IMR-90 (cell line): ENCODE data around the gene AP3S1. TPM values are rescaled to one million over a fixed set of nuclear protein-coding genes. Genes with fewer than 3 reads are reported as not detected.

Experiments used
- ATAC-seq: fragments of 200-7000 bp; cut with Tn5 transposase; 2 replicates; pipeline ENCODE4 v1.9.1; 2020; ENCODE audit warnings: low read depth, mild to moderate bottlenecking, moderate library complexity
- BruUV-seq: library from RNA; stranded (reverse); fragments of 400-500 nt; replicated peaks from 2 replicates; lab custom pipeline; 2021; lab: Mats Ljungman, UMichigan
- CTCF ChIA-PET: fragments of 300-600 bp; formaldehyde crosslinking; extraction: SDS; loops from one replicate; lab custom pipeline; 2021; ENCODE audit warnings: antibody characterized with exemption; lab: Yijun Ruan, JAX
- POLR2A ChIA-PET: fragments of 300-600 bp; sonication (Branson Sonifier 250); formaldehyde crosslinking; loops from one replicate; lab custom pipeline; 2022; ENCODE audit warnings: antibody characterized with exemption; ENCODE audit not compliant: unreplicated experiment; lab: Charles Lee
- DNase-seq: peaks from one replicate; pipeline ENCODE4 v3.0.0; 2013
- H2AFZ ChIP-seq: replicated peaks from 2 replicates; pipeline ENCODE3; 2013; ENCODE audit warnings: low read length, mild to moderate bottlenecking; ENCODE audit not compliant: poor library complexity
- H2AK5ac ChIP-seq: 2 replicates; pipeline ENCODE4 v1.6.1; 2013; ENCODE audit warnings: low read depth, low read length, inconsistent platforms
- H2AK9ac ChIP-seq: replicated peaks from 2 replicates; pipeline ENCODE3; 2013; ENCODE audit warnings: mild to moderate bottlenecking, low read depth, low read length, moderate library complexity; ENCODE audit not compliant: poor library complexity
- H2BK120ac ChIP-seq: 2 replicates; pipeline ENCODE4 v1.6.1; 2013; ENCODE audit warnings: low read depth, low read length, inconsistent platforms
- H2BK15ac ChIP-seq: 3 replicates; pipeline ENCODE4 v1.6.1; 2013; ENCODE audit warnings: low read depth, low read length, inconsistent platforms
- H2BK20ac ChIP-seq: 2 replicates; pipeline ENCODE4 v1.6.1; 2013; ENCODE audit warnings: low read depth, mild to moderate bottlenecking, inconsistent platforms, low read length, moderate library complexity
- H2BK5ac ChIP-seq: 2 replicates; pipeline ENCODE4 v1.6.1; 2013; ENCODE audit warnings: mild to moderate bottlenecking, low read depth, low read length, inconsistent platforms; ENCODE audit not compliant: poor library complexity, severe bottlenecking
- H3K14ac ChIP-seq: replicated peaks from 2 replicates; pipeline ENCODE4 v1.6.1; 2013; ENCODE audit warnings: low read depth, low read length, inconsistent platforms
- H3K18ac ChIP-seq: 2 replicates; pipeline ENCODE4 v1.6.1; 2013; ENCODE audit warnings: low read depth, low read length, control low read depth
- H3K23ac ChIP-seq: 2 replicates; pipeline ENCODE4 v1.6.1; 2013; ENCODE audit warnings: low read depth, low read length, inconsistent platforms
- H3K27ac ChIP-seq: 2 replicates; pipeline ENCODE4 v1.5.1; 2013; ENCODE audit warnings: mild to moderate bottlenecking, control low read depth, low read length; ENCODE audit not compliant: insufficient read depth
- H3K27me3 ChIP-seq: 2 replicates; pipeline ENCODE4 v1.6.1; 2013; ENCODE audit warnings: low read length; ENCODE audit not compliant: control insufficient read depth, insufficient read depth
- H3K36me3 ChIP-seq: 2 replicates; pipeline ENCODE4 v1.6.1; 2013; ENCODE audit warnings: low read length, mixed read lengths; ENCODE audit not compliant: control insufficient read depth, insufficient read depth
- H3K4ac ChIP-seq: 2 replicates; pipeline ENCODE4 v1.6.1; 2013; ENCODE audit warnings: low read depth, low read length, inconsistent platforms
- H3K4me1 ChIP-seq: 2 replicates; pipeline ENCODE4 v1.6.1; 2013; ENCODE audit warnings: low read length, mixed read lengths; ENCODE audit not compliant: control insufficient read depth, insufficient read depth
- H3K4me2 ChIP-seq: 2 replicates; pipeline ENCODE4 v1.6.1; 2013; ENCODE audit warnings: low read depth, mild to moderate bottlenecking, control low read depth, low read length, moderate library complexity
- H3K4me3 ChIP-seq: 2 replicates; pipeline ENCODE4 v1.5.1; 2013; ENCODE audit warnings: low read depth, mild to moderate bottlenecking, control low read depth, low read length, moderate library complexity; ENCODE audit not compliant: insufficient read depth
- H3K56ac ChIP-seq: 2 replicates; pipeline ENCODE4 v1.6.1; 2013; ENCODE audit warnings: low read length, inconsistent platforms; ENCODE audit not compliant: insufficient read depth; ENCODE audit errors: extremely low read depth
- H3K79me1 ChIP-seq, 2 experiments: 2 replicates each; pipeline ENCODE4 v1.6.1; 2013; ENCODE audit warnings: low read length in 2 of 2, inconsistent platforms in 1 of 2, low read depth in 1 of 2
- H3K9ac ChIP-seq: 2 replicates; pipeline ENCODE4 v1.6.1; 2013; ENCODE audit warnings: low read depth, low read length, control low read depth
- H3K9me1 ChIP-seq: 2 replicates; pipeline ENCODE4 v1.6.1; 2013; ENCODE audit warnings: low read length, inconsistent platforms; ENCODE audit not compliant: insufficient read depth
- H3K9me3 ChIP-seq: 2 replicates; pipeline ENCODE4 v1.6.1; 2013; ENCODE audit warnings: low read length; ENCODE audit not compliant: control insufficient read depth, insufficient read depth
- H4K20me1 ChIP-seq: 2 replicates; pipeline ENCODE4 v1.6.1; 2013; ENCODE audit warnings: low read length, inconsistent platforms; ENCODE audit not compliant: insufficient read depth
- H4K5ac ChIP-seq: 2 replicates; pipeline ENCODE4 v1.6.1; 2013; ENCODE audit warnings: mild to moderate bottlenecking, low read depth, low read length, control low read depth
- H4K8ac ChIP-seq, 2 experiments: 2 replicates each; pipeline ENCODE4 v1.6.1; 2013; ENCODE audit warnings: low read depth in 2 of 2, low read length in 2 of 2, control low read depth in 1 of 2, inconsistent platforms in 1 of 2
- H4K91ac ChIP-seq: 2 replicates; pipeline ENCODE4 v1.6.1; 2013; ENCODE audit warnings: low read depth, low read length, inconsistent platforms; ENCODE audit not compliant: insufficient read depth
- CEBPB ChIP-seq: IDR thresholded peaks from 2 replicates; pipeline ENCODE4 v1.6.1; 2012; ENCODE audit warnings: low read depth, low read length, improper control_type of control experiment
- NFE2L2 ChIP-seq: fragments of 150-350 bp; IDR thresholded peaks from 2 replicates; pipeline ENCODE4 v1.6.1; 2016; ENCODE audit warnings: low read depth, mild to moderate bottlenecking, low read length
- WGBS, 2 experiments: methylation state at CpG; one replicate each; pipeline versions ENCODE4 v1.1.5 to v1.1.7; 2013; ENCODE audit warnings: missing lambda C conversion rate in 2 of 2; ENCODE audit not compliant: insufficient read length in 1 of 2; ENCODE audit errors: extremely low coverage in 2 of 2; 5-methylcytosine and 5-hydroxymethylcytosine counted together
- dilution Hi-C: fragments of 300-500 bp; cut with HindIII; formaldehyde crosslinking; loops from one replicate; pipeline ENCODE4 v1.14.3; 2018; ENCODE audit warnings: low sequenced_read_pairs; ENCODE audit not compliant: unreplicated experiment
- in situ Hi-C: fragments of 300-500 bp; cut with MboI; formaldehyde crosslinking; loops from 3 replicates; pipeline ENCODE4 v1.14.3; 2019; ENCODE audit warnings: low sequenced_read_pairs, inconsistent platforms, mixed read lengths
- intact Hi-C: fragments of 100-400 bp; cut with micrococcal nuclease; formaldehyde crosslinking; loops from 2 replicates; pipeline ENCODE4 v1.10.0; 2022
- polyA plus RNA-seq, 3 experiments: library from polyadenylated mRNA; depleted of rRNA; stranded (reverse); fragments of >200 nt; gene quantifications; 2 replicates each; pipeline ENCODE4 v1.2.3, GENCODE V29; 2012; ENCODE audit warnings: low replicate concordance in 1 of 3
- total RNA-seq: library from RNA; depleted of rRNA; stranded (reverse); fragments of >200 nt; gene quantifications from 2 replicates; pipeline ENCODE4 v1.2.3, GENCODE V29; 2012

AP3S1 gene
- total and polyA plus RNA-seq, 2 of the 4 experiments (the other 2 are of a cell fraction), result 21.9 to 73.1 TPM

- H4K8ac ChIP-seq, result no peak overlapping the region
- no peak overlapping the region for H2BK120ac ChIP-seq
- H2AK5ac ChIP-seq, result no peak overlapping the region
- WGBS, 2 experiments, result 80% methylated on average over 1 of the region's 6 CpGs; no CpG with 5 or more reads in 1 of the 2 experiments
- no peaks in the 10 kb centered on the region for H3K27me3 ChIP-seq
- no peak overlapping the region for H2AK9ac ChIP-seq
- H4K20me1 ChIP-seq, result peaks cover 44% of the 10 kb centered on the region
- no peak overlapping the region for H2BK5ac ChIP-seq
- H3K18ac ChIP-seq, result no peak overlapping the region
- no peak overlapping the region for H4K5ac ChIP-seq
- no peak overlapping the region for H3K4me3 ChIP-seq
- H3K4me2 ChIP-seq, result peak overlapping the region; percentile 92
- H3K14ac ChIP-seq, result no peak overlapping the region
- peaks cover 7 to 43% of the 10 kb centered on the region in 2 experiments for H3K79me1 ChIP-seq
- H2BK15ac ChIP-seq, result no peak overlapping the region
- dilution Hi-C loops (no loop called here), in situ Hi-C loops (loop anchor here (25.0 kb wide), 1 partner anchor 556 kb away; the partner anchor contains the start of gene CCDC112), intact Hi-C loops (loop anchor here (5.0 kb wide), 2 partner anchors 224 to 546 kb away; partner anchors contain the start of gene CCDC112)
- H3K4me1 ChIP-seq, result peaks cover 5% of the 10 kb centered on the region
- H2BK20ac ChIP-seq, result no peak overlapping the region
- H3K9me1 ChIP-seq, result peaks cover 5% of the 10 kb centered on the region; the same call in 1 of the 2 replicates
- H3K4ac ChIP-seq, result no peak overlapping the region
- no peak overlapping the region; the same call in 1 of the 2 replicates for H3K9ac ChIP-seq
- no TSS peak for BruUV-seq
- CTCF ChIA-PET, result no interaction called here
- ATAC-seq, result no peak
- TF ChIP-seq CEBPB (peak; percentile 83), NFE2L2 (no peak)
- H3K27ac ChIP-seq, result no peak overlapping the region
- H2AFZ ChIP-seq, result no peak overlapping the region
- no peaks in the 10 kb centered on the region for H3K9me3 ChIP-seq
- no peak for DNase-seq
- H3K23ac ChIP-seq, result no peak overlapping the region
- H3K56ac ChIP-seq, result no peak overlapping the region
- H3K36me3 ChIP-seq, result no peaks in the 10 kb centered on the region
- H4K91ac ChIP-seq, result no peak overlapping the region
- POLR2A ChIA-PET, result no interaction called here
Observed at GRCh38 chr5:115843444-115844130, 1.9 kb downstream of the AP3S1 start.
